ENCODE results near the gene B3GALT5.

B3GALT5 gene

GRCh38 chr21:39658066-39658465 lies 45.3 kb downstream of the B3GALT5 start:
- Histone ChIP-seq H3K9ac (ENCODE audit: low read length) (no peak overlapping the region), H2AFZ (ENCODE audit: low read length) (no peak overlapping the region)

GRCh38 chr21:39659070-39659815 lies 46.5 kb downstream of the B3GALT5 start:
- DNase-seq = peak; percentile 82
- Histone ChIP-seq H3K27me3 (replicated peaks; ENCODE audit: insufficient read depth, low read length) (no peaks in the 10 kb centered on the region), H3K9me3 (replicated peaks; ENCODE audit: insufficient read depth, low read length) (no peaks in the 10 kb centered on the region), H3K9me2 (replicated peaks; ENCODE audit: insufficient read depth, low read length) (no peaks in the 10 kb centered on the region), H3K4me2 (ENCODE audit: low read depth, low read length) (peak overlapping the region; percentile 31; the same call in 1 of the 2 replicates), H3K27ac (ENCODE audit: low read length) (no peak overlapping the region; the same call in 1 of the 2 replicates), H3F3A (ENCODE audit: insufficient read depth, low read length) (no peaks in the 10 kb centered on the region), H3K4me3 (ENCODE audit: low read length) (no peak overlapping the region), H3K9ac (ENCODE audit: low read length) (no peak overlapping the region), H2AFZ (ENCODE audit: low read length) (peak overlapping the region; percentile 8; the same call in 1 of the 2 replicates), H3K79me2 (ENCODE audit: low read length) (no peaks in the 10 kb centered on the region), H3K36me3 (replicated peaks; ENCODE audit: insufficient read depth, low read length) (no peaks in the 10 kb centered on the region), H3K4me1 (ENCODE audit: low read length) (peaks cover 15% of the 10 kb centered on the region), H4K20me1 (ENCODE audit: insufficient read depth, low read length) (no peaks in the 10 kb centered on the region)
- TF ChIP-seq EZH2phosphoT487 (IDR thresholded peaks at IDR 0.05; ENCODE audit: low read length) (no peak), CTCF (IDR thresholded peaks at IDR 0.05; ENCODE audit: low read length) (no peak), EZH2 (optimal IDR thresholded peaks at IDR 0.05; ENCODE audit: low read depth, low read length) (no peak)

More at GRCh38 chr21:39658066-39658465, 45.3 kb downstream of the B3GALT5 start:
- no peak for DNase-seq
- no peak overlapping the region for H3K4me2 ChIP-seq (ENCODE audit: low read depth, low read length)
- no peaks in the 10 kb centered on the region for H3K9me3 ChIP-seq (replicated peaks; ENCODE audit: insufficient read depth, low read length)
- H3K27me3 ChIP-seq (replicated peaks; ENCODE audit: insufficient read depth, low read length) = no peaks in the 10 kb centered on the region
- no peaks in the 10 kb centered on the region for H3K36me3 ChIP-seq (replicated peaks; ENCODE audit: insufficient read depth, low read length)
- H4K20me1 ChIP-seq (ENCODE audit: insufficient read depth, low read length) = no peaks in the 10 kb centered on the region
- H3K4me1 ChIP-seq (ENCODE audit: low read length) = peaks cover 15% of the 10 kb centered on the region
- TF ChIP-seq CTCF (IDR thresholded peaks at IDR 0.05; ENCODE audit: low read length) = no peak
- no peak for TF ChIP-seq EZH2phosphoT487 (IDR thresholded peaks at IDR 0.05; ENCODE audit: low read length)
- TF ChIP-seq EZH2 (optimal IDR thresholded peaks at IDR 0.05; ENCODE audit: low read depth, low read length) = no peak
- H3K27ac ChIP-seq (ENCODE audit: low read length) = no peak overlapping the region
- H3K9me2 ChIP-seq (replicated peaks; ENCODE audit: insufficient read depth, low read length) = no peaks in the 10 kb centered on the region
- no peaks in the 10 kb centered on the region for H3F3A ChIP-seq (ENCODE audit: insufficient read depth, low read length)
- no peak overlapping the region for H3K4me3 ChIP-seq (ENCODE audit: low read length)
- H3K79me2 ChIP-seq (ENCODE audit: low read length) = no peaks in the 10 kb centered on the region

DNA sequence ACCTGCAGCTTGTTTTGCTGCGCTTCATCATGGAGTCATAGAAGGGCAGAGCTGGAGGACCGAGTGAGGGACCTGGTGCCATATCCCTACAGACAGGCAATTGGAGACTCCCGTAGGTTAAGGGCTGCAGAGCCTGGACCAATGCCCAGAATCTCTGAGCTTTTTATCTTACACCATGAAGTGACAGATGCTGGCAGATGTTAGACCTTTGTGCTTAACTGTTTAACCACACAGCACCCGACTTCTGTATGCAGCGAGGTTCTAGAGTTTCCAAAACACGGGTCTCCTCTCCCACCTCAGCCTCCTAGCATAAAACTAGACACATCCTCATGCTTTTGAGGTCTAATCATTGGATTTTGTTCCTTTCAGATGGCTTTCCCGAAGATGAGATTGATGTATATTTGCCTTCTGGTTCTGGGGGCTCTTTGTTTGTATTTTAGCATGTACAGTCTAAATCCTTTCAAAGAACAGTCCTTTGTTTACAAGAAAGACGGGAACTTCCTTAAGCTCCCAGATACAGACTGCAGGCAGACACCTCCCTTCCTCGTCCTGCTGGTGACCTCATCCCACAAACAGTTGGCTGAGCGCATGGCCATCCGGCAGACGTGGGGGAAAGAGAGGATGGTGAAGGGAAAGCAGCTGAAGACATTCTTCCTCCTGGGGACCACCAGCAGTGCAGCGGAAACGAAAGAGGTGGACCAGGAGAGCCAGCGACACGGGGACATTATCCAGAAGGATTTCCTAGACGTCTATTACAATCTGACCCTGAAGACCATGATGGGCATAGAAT lies 47.6 kb downstream of the B3GALT5 start:
- Histone ChIP-seq H3K9me2 (replicated peaks; ENCODE audit: insufficient read depth, low read length) (no peaks in the 10 kb centered on the region), H3K79me2 (ENCODE audit: low read length) (no peaks in the 10 kb centered on the region), H3K27ac (ENCODE audit: low read length) (no peak overlapping the region), H3K4me1 (ENCODE audit: low read length) (peaks cover 18% of the 10 kb centered on the region), H4K20me1 (ENCODE audit: insufficient read depth, low read length) (no peaks in the 10 kb centered on the region), H3K4me2 (ENCODE audit: low read depth, low read length) (no peak overlapping the region), H3K9ac (ENCODE audit: low read length) (no peak overlapping the region), H3K4me3 (ENCODE audit: low read length) (no peak overlapping the region), H3F3A (ENCODE audit: insufficient read depth, low read length) (no peaks in the 10 kb centered on the region), H3K9me3 (replicated peaks; ENCODE audit: insufficient read depth, low read length) (no peaks in the 10 kb centered on the region), H3K27me3 (replicated peaks; ENCODE audit: insufficient read depth, low read length) (no peaks in the 10 kb centered on the region), H3K36me3 (replicated peaks; ENCODE audit: insufficient read depth, low read length) (no peaks in the 10 kb centered on the region), H2AFZ (ENCODE audit: low read length) (no peak overlapping the region)
- no peak for DNase-seq
- no peak for TF ChIP-seq EZH2phosphoT487 (IDR thresholded peaks at IDR 0.05; ENCODE audit: low read length)
- TF ChIP-seq EZH2 (optimal IDR thresholded peaks at IDR 0.05; ENCODE audit: low read depth, low read length) = no peak
- no peak for TF ChIP-seq CTCF (IDR thresholded peaks at IDR 0.05; ENCODE audit: low read length)

All from MM.1S (cell line).